Stomach smooth muscle (tissue), 2 donors: ENCODE results near the gene ARSH.
"Not testable (repeated sequence)": the region's sequence is repeated elsewhere in the genome, so short reads cannot be mapped to it uniquely, and the experiment has no call there.

Experiments used
- H3K27ac ChIP-seq: one replicate; pipeline ENCODE4 v1.7.0; 2013; ENCODE audit warnings: mild to moderate bottlenecking, low read length, inconsistent platforms
- H3K27me3 ChIP-seq, 2 donors: one replicate each; pipeline ENCODE4 v1.7.0; 2013; ENCODE audit warnings: low read length in 2 of 2; ENCODE audit not compliant: insufficient read depth in 2 of 2, control insufficient read depth in 1 of 2
- H3K36me3 ChIP-seq, 2 donors: one replicate each; pipeline ENCODE4 v1.7.0; 2013; ENCODE audit warnings: low read length in 2 of 2; ENCODE audit not compliant: control insufficient read depth in 2 of 2, insufficient read depth in 2 of 2
- H3K4me1 ChIP-seq: one replicate; pipeline ENCODE4 v1.7.0; 2013; ENCODE audit warnings: low read length; ENCODE audit not compliant: control insufficient read depth, insufficient read depth
- H3K4me3 ChIP-seq, 2 donors: one replicate each; pipeline ENCODE4 v1.7.0; 2013; ENCODE audit warnings: low read length in 2 of 2
- H3K9ac ChIP-seq, 2 donors: one replicate each; pipeline ENCODE4 v1.7.0; 2013; ENCODE audit warnings: low read length in 2 of 2, mild to moderate bottlenecking in 1 of 2
- H3K9me3 ChIP-seq, 2 donors: one replicate each; pipeline ENCODE4 v1.7.0; 2013; ENCODE audit warnings: low read length in 2 of 2; ENCODE audit not compliant: control insufficient read depth in 2 of 2
- donor health status: healthy.
- donor health status: Pancreatic carcinoma.

ARSH gene

GRCh38 chrX:2969021-2969420 lies 37.3 kb upstream of the ARSH start:
- H3K27me3 ChIP-seq: peaks cover 0 to 3% of the 10 kb centered on the region in 2 donors
- no peak overlapping the region for H3K9ac ChIP-seq
- H3K9me3 ChIP-seq: no peaks in the 10 kb centered on the region
- no peak overlapping the region for H3K27ac ChIP-seq
- H3K4me3 ChIP-seq: no peak overlapping the region
- H3K36me3 ChIP-seq: no peaks in the 10 kb centered on the region
- H3K4me1 ChIP-seq: no peaks in the 10 kb centered on the region

GRCh38 chrX:2972391-2972790 lies 34.0 kb upstream of the ARSH start:
- Histone ChIP-seq H3K4me1 (no peaks in the 10 kb centered on the region), H3K9ac (no peak overlapping the region)

DNA sequence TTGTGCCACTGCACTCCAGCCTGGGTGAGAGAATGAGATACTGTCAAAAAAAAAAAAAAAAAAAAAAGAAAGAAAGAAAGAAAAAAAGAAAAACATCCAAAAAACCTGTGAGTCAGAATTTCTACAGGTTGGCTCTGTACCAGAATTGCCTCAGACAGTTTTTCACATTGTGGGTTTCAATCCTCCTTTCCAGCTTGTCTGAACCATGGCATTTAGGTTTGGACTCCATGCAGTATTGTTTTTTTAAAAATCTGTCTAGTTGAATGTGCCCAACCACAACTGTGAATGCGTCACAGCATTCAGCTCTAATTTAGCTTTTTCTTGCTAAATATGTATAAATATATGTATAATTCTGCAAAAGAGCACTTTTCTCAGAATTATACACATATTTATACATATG lies 31.4 kb upstream of the ARSH start:
- H3K27ac ChIP-seq: no peak overlapping the region
- H3K9ac ChIP-seq: no peak overlapping the region
- peaks cover 0 to 3% of the 10 kb centered on the region in 2 donors for H3K27me3 ChIP-seq
- no peak overlapping the region for H3K4me3 ChIP-seq
- no peaks in the 10 kb centered on the region for H3K9me3 ChIP-seq
- H3K36me3 ChIP-seq: no peaks in the 10 kb centered on the region
- H3K4me1 ChIP-seq: no peaks in the 10 kb centered on the region

More at GRCh38 chrX:2972391-2972790, 34.0 kb upstream of the ARSH start:
- no peak overlapping the region for H3K4me3 ChIP-seq
- peaks cover 0 to 3% of the 10 kb centered on the region in 2 donors for H3K27me3 ChIP-seq
- H3K9me3 ChIP-seq: no peaks in the 10 kb centered on the region
- H3K27ac ChIP-seq: no peak overlapping the region
- H3K36me3 ChIP-seq: no peaks in the 10 kb centered on the region

GRCh38 chrX:2978639-2979038 lies 27.7 kb upstream of the ARSH start:
- not testable (repeated sequence) for H3K9me3 ChIP-seq, H3K4me1 ChIP-seq

DNA sequence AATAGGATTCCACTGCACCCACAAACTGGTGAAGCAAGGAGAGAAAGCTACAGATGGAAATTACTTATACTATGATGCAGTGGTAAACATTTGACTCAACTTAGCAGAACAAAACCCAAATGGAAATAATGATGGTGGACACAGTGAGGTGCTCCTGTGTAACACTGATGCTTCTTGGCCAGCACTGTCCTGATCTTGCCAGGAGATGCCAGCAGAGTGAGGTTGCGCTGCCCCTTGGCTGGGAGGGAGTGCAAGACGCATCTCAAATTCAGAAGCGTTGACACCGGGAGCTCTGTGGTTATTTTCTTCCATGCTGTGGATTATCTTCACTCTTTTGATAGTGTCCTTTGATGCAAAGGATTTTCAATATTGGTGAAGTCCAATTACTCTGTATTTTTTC lies 22.0 kb upstream of the ARSH start:
- H3K9ac ChIP-seq: no peak overlapping the region
- H3K27ac ChIP-seq: no peak overlapping the region
- no peaks in the 10 kb centered on the region for H3K27me3 ChIP-seq
- H3K9me3 ChIP-seq: peaks cover 0 to 2% of the 10 kb centered on the region in 2 donors
- H3K4me1 ChIP-seq: no peaks in the 10 kb centered on the region
- no peaks in the 10 kb centered on the region for H3K36me3 ChIP-seq
- H3K4me3 ChIP-seq: no peak overlapping the region

More at GRCh38 chrX:2978639-2979038, 27.7 kb upstream of the ARSH start:
- H3K36me3 ChIP-seq, H3K27ac ChIP-seq, H3K4me3 ChIP-seq, H3K9ac ChIP-seq, H3K27me3 ChIP-seq: not testable (repeated sequence)

GRCh38 chrX:2989565-2989964 lies 16.8 kb upstream of the ARSH start:
- H3K9me3 ChIP-seq: peaks cover 0 to 2% of the 10 kb centered on the region in 2 donors
- H3K27me3 ChIP-seq: no peaks in the 10 kb centered on the region
- no peaks in the 10 kb centered on the region for H3K4me1 ChIP-seq
- no peaks in the 10 kb centered on the region for H3K36me3 ChIP-seq
- H3K9ac ChIP-seq: no peak overlapping the region
- H3K4me3 ChIP-seq: no peak overlapping the region
- H3K27ac ChIP-seq: no peak overlapping the region

- H3K9me3 ChIP-seq: peaks cover 5 to 8% of the 10 kb centered on the region in 2 donors
- H3K36me3 ChIP-seq: no peaks in the 10 kb centered on the region
- H3K9ac ChIP-seq: no peak overlapping the region
- no peak overlapping the region for H3K4me3 ChIP-seq
- no peaks in the 10 kb centered on the region for H3K27me3 ChIP-seq
- H3K4me1 ChIP-seq: no peaks in the 10 kb centered on the region
- H3K27ac ChIP-seq: no peak overlapping the region
These were observed 4.2 kb downstream of the ARSH start for GRCh38 chrX:3010532-3010931.

GRCh38 chrX:3017492-3017891 lies 11.1 kb downstream of the ARSH start:
- H3K27ac ChIP-seq: no peak overlapping the region
- no peak overlapping the region for H3K9ac ChIP-seq
- no peaks in the 10 kb centered on the region for H3K36me3 ChIP-seq
- H3K27me3 ChIP-seq: no peaks in the 10 kb centered on the region
- H3K9me3 ChIP-seq: peaks cover 0 to 5% of the 10 kb centered on the region in 2 donors
- H3K4me1 ChIP-seq: no peaks in the 10 kb centered on the region
- no peak overlapping the region for H3K4me3 ChIP-seq

GRCh38 chrX:3024176-3024575 lies 17.8 kb downstream of the ARSH start:
- H3K9ac ChIP-seq: no peak overlapping the region
- no peak overlapping the region for H3K27ac ChIP-seq
- H3K9me3 ChIP-seq: no peaks in the 10 kb centered on the region
- H3K36me3 ChIP-seq: no peaks in the 10 kb centered on the region
- no peaks in the 10 kb centered on the region for H3K4me1 ChIP-seq
- H3K4me3 ChIP-seq: no peak overlapping the region
- H3K27me3 ChIP-seq: no peaks in the 10 kb centered on the region

DNA sequence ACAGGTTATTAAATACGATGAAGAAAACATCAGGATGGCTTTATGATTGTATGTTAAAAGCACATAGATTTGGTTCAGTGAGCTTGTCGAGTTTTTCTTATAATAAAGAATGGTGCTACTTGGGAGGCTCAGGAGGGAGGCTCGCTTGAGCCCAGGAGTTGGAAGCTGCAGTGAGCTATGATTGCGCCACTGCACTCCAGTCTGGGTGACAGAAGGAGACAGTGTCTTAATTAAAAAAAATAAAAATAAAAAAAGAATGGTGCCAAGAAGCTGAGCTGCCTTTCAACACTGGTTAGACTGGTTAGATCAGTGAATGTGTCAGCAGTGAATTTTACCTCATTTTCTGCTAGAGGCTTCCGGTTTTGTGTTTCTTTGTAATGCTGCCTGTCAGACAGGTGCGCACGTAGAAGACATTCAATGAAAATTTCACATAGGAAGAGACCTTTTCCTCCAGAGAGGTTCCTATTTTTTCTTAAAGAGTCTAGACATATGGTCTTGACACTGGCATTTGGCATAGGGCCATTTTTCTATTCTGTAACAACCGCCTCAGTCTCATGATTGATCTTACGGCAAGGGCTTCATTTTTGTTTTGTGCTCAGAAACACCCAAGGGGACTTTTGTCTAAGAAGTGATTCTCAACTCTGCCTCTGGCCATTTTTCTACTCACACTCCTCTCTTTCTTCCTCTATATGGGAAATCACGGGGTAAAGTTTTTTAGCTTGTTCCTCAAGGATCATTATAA lies 19.9 kb downstream of the ARSH start:
- Histone ChIP-seq H3K27me3 (no peaks in the 10 kb centered on the region), H3K36me3 (no peaks in the 10 kb centered on the region), H3K4me3 (no peak overlapping the region), H3K4me1 (no peaks in the 10 kb centered on the region), H3K9ac (no peak overlapping the region), H3K27ac (no peak overlapping the region), H3K9me3 (no peaks in the 10 kb centered on the region)

GRCh38 chrX:3029129-3029528 lies 22.8 kb downstream of the ARSH start:
- H3K9ac ChIP-seq: no peak overlapping the region
- no peaks in the 10 kb centered on the region for H3K27me3 ChIP-seq
- no peaks in the 10 kb centered on the region for H3K4me1 ChIP-seq
- H3K9me3 ChIP-seq: peaks cover 0 to 4% of the 10 kb centered on the region in 2 donors
- no peak overlapping the region for H3K4me3 ChIP-seq
- no peaks in the 10 kb centered on the region for H3K36me3 ChIP-seq
- H3K27ac ChIP-seq: no peak overlapping the region
